Endothelial cell of umbilical vein (primary cell): ENCODE measurements around the gene SH3BP2.

ENCODE experiments used
- CTCF ChIP-seq, 2 donors: IDR thresholded peaks; 1 replicate in 1 of 2; 2 replicates in 1 of 2; pipeline ENCODE4 v1.5.1; 2011; ENCODE audit warnings: low read length in 2 of 2, mild to moderate bottlenecking in 2 of 2, moderate library complexity in 2 of 2, control low read depth in 1 of 2, inconsistent platforms in 1 of 2, low read depth in 1 of 2; ENCODE audit not compliant: insufficient read depth in 1 of 2; ENCODE audit errors: extremely low read depth in 1 of 2
- EZH2 ChIP-seq: IDR thresholded peaks from 2 replicates; pipeline ENCODE4 v1.6.1; 2012; ENCODE audit warnings: borderline replicate concordance, low read depth, mild to moderate bottlenecking, moderate library complexity, low read length, inconsistent platforms; ENCODE audit not compliant: severe bottlenecking
- JUN ChIP-seq: IDR thresholded peaks from 2 replicates; pipeline ENCODE4 v1.6.1; 2011; ENCODE audit warnings: borderline replicate concordance, low read depth; ENCODE audit not compliant: insufficient read length, insufficient read depth
- MAX ChIP-seq: IDR thresholded peaks from 2 replicates; pipeline ENCODE4 v1.6.1; 2011; ENCODE audit not compliant: insufficient read depth, insufficient read length
- MYC ChIP-seq: IDR thresholded peaks from one replicate; pipeline ENCODE4 v1.6.1; 2011; ENCODE audit warnings: mild to moderate bottlenecking, low read depth, low read length
- POLR2A ChIP-seq: IDR thresholded peaks from 2 replicates; pipeline ENCODE4 v1.6.1; 2012; ENCODE audit warnings: low read depth, mild to moderate bottlenecking, control low read depth, low read length
- POLR2AphosphoS5 ChIP-seq: IDR thresholded peaks from 2 replicates; pipeline ENCODE4 v1.6.1; 2012; ENCODE audit warnings: low read depth, mild to moderate bottlenecking, control low read depth, low read length, moderate library complexity; ENCODE audit not compliant: insufficient read depth

GRCh38 chr4:2870082-2870481 lies 77.2 kb downstream of the SH3BP2 start:
- TF ChIP-seq CTCF (IDR thresholded peaks at IDR 0.05; ENCODE audit: extremely low read depth in 1 of 2, insufficient read depth in 1 of 2, low read depth in 1 of 2, low read length in 2 of 2) (no peak), POLR2A (no peak), EZH2 (no peak), POLR2AphosphoS5 (no peak), MYC (no peak), MAX (no peak), JUN (no peak)
